K562 (cell line): ENCODE data around the gene KASH5. TPM values are rescaled to one million over a fixed set of nuclear protein-coding genes. Genes with fewer than 3 reads are reported as not detected.

Experiments used
- HDAC1 ChIP-seq, 2 experiments: fragments of 450-650 bp; IDR thresholded peaks; 2 replicates each; pipeline ENCODE4 v1.6.1; 2016 to 2017; ENCODE audit warnings: inconsistent platforms in 1 of 2, mild to moderate bottlenecking in 1 of 2, moderate library complexity in 1 of 2
- HOMEZ ChIP-seq: fragments of 250-450 bp; sonication (Bioruptor Pico); IDR thresholded peaks from 2 replicates; pipeline ENCODE4 v1.4.0; 2020; ENCODE audit warnings: mild to moderate bottlenecking, moderate library complexity
- KHSRP ChIP-seq: fragments of 450-650 bp; IDR thresholded peaks from 2 replicates; pipeline ENCODE4 v1.6.1; 2017
- MAX ChIP-seq: sonication (generic); formaldehyde crosslinking; IDR thresholded peaks from 2 replicates; pipeline ENCODE4 v1.9.0; 2022; ENCODE audit warnings: mild to moderate bottlenecking, missing genetic modification reagents
- MCM5 ChIP-seq: fragments of 450-650 bp; IDR thresholded peaks from 2 replicates; pipeline ENCODE4 v1.6.1; 2016; ENCODE audit warnings: low read depth
- NEUROD1 ChIP-seq: fragments of 150-350 bp; IDR thresholded peaks from 2 replicates; pipeline ENCODE4 v1.6.1; 2014; ENCODE audit warnings: borderline replicate concordance, low read length, low read depth; ENCODE audit not compliant: partially characterized antibody
- NONO ChIP-seq, 2 experiments: fragments of 200-400 bp in 1 of 2; fragments of 450-650 bp in 1 of 2; formaldehyde crosslinking in 1 of 2; IDR thresholded peaks; 2 replicates each; pipeline ENCODE4 v1.6.1; 2017; ENCODE audit warnings: low read depth in 2 of 2, mild to moderate bottlenecking in 2 of 2, moderate library complexity in 2 of 2, low read length in 1 of 2
- PHB ChIP-seq: fragments of 250-450 bp; sonication (Bioruptor Pico); IDR thresholded peaks from 2 replicates; pipeline ENCODE4 v1.5.0; 2021
- SIN3B ChIP-seq: fragments of 450-650 bp; IDR thresholded peaks from 2 replicates; pipeline ENCODE4 v1.6.1; 2017; ENCODE audit warnings: low read depth, mild to moderate bottlenecking, moderate library complexity
- TRIM25 ChIP-seq: fragments of 450-650 bp; IDR thresholded peaks from 2 replicates; pipeline ENCODE4 v1.7.0; 2016; ENCODE audit warnings: borderline replicate concordance
- XRCC5 ChIP-seq: fragments of 200-400 bp; formaldehyde crosslinking; IDR thresholded peaks from 2 replicates; pipeline ENCODE4 v1.6.1; 2017; ENCODE audit warnings: low read depth, mild to moderate bottlenecking, low read length
- ZNF217 ChIP-seq: sonication (generic); formaldehyde crosslinking; IDR thresholded peaks from 2 replicates; pipeline ENCODE4 v1.8.0; 2022; ENCODE audit warnings: mild to moderate bottlenecking, missing genetic modification reagents
- ZNF77 ChIP-seq: fragments of 250-450 bp; sonication (Bioruptor Pico); IDR thresholded peaks from 2 replicates; pipeline ENCODE4 v1.5.0; 2020
- polyA plus RNA-seq, 8 experiments: library from polyadenylated mRNA; depleted of rRNA in 4 of 8; stranded (reverse) in 5 of 8; unstranded in 3 of 8; fragments of >200 nt; fragmentation: Nextera tagmentation in 2 of 8; fragmentation: Illumina TruSeq in 1 of 8; extraction: Ambion mirVana in 2 of 8; extraction: Trizol in 1 of 8; gene quantifications; 2 replicates each; pipeline versions ENCODE4 v1.2.1 to v1.2.3, GENCODE V29; 2011 to 2014; ENCODE audit warnings: inconsistent platforms in 1 of 8, missing spikeins in 1 of 8
- total RNA-seq, 7 experiments: library from RNA; depleted of rRNA in 6 of 7; stranded (reverse); fragments of >200 nt in 6 of 7; fragmentation: Illumina TruSeq in 2 of 7; extraction: Trizol in 2 of 7; gene quantifications; 2 replicates each; pipeline versions ENCODE4 v1.2.1 to v1.2.3, GENCODE V29; 2011 to 2021; ENCODE audit warnings: low replicate concordance in 1 of 7
- TF ChIP-seq, protein P1 (sequence below): fragments of 450-650 bp; IDR thresholded peaks from 2 replicates; pipeline ENCODE4 v1.6.1; 2016; ENCODE audit warnings: low read depth

The KASH5 gene
- total and polyA plus RNA-seq, 9 of the 15 experiments (the other 6 are each of a cell fraction or from before 2014, with no cell fraction given): 0.07 to 0.84 (median 0.34) TPM; not detected in 1

GRCh38 chr19:49422407-49423070, 34.5 kb downstream of the KASH5 start (continued):
- TF ChIP-seq SIN3B (0 out of 2 replicates have a peak, but pooled peaks have one; percentile 30), MCM5 (no peak), TRIM25 (0 out of 2 replicates have a peak, but pooled peaks have one; percentile 77), NONO (IDR thresholded peaks at IDR 0.05; ENCODE audit: low read depth in 2 of 2, low read length in 1 of 2) (0 out of 4 replicates have a peak, but pooled peaks of 1 of the 2 experiments have one; percentile 25), XRCC5 (peak; percentile 46; the same call in 1 of the 2 replicates), ZNF77 (CRISPR knock-in tag) (no peak), MAX (CRISPR knock-in tag) (peak; percentile 93), KHSRP (no peak), HOMEZ (no peak), PHB (CRISPR knock-in tag) (no peak), NEUROD1 (peak; percentile 15), HDAC1 (IDR thresholded peaks at IDR 0.05) (peak in 1 of 2 experiments; percentile 63; a peak in 2 of 4 replicates), ZNF217 (no peak)
- TF ChIP-seq, protein P1, sequence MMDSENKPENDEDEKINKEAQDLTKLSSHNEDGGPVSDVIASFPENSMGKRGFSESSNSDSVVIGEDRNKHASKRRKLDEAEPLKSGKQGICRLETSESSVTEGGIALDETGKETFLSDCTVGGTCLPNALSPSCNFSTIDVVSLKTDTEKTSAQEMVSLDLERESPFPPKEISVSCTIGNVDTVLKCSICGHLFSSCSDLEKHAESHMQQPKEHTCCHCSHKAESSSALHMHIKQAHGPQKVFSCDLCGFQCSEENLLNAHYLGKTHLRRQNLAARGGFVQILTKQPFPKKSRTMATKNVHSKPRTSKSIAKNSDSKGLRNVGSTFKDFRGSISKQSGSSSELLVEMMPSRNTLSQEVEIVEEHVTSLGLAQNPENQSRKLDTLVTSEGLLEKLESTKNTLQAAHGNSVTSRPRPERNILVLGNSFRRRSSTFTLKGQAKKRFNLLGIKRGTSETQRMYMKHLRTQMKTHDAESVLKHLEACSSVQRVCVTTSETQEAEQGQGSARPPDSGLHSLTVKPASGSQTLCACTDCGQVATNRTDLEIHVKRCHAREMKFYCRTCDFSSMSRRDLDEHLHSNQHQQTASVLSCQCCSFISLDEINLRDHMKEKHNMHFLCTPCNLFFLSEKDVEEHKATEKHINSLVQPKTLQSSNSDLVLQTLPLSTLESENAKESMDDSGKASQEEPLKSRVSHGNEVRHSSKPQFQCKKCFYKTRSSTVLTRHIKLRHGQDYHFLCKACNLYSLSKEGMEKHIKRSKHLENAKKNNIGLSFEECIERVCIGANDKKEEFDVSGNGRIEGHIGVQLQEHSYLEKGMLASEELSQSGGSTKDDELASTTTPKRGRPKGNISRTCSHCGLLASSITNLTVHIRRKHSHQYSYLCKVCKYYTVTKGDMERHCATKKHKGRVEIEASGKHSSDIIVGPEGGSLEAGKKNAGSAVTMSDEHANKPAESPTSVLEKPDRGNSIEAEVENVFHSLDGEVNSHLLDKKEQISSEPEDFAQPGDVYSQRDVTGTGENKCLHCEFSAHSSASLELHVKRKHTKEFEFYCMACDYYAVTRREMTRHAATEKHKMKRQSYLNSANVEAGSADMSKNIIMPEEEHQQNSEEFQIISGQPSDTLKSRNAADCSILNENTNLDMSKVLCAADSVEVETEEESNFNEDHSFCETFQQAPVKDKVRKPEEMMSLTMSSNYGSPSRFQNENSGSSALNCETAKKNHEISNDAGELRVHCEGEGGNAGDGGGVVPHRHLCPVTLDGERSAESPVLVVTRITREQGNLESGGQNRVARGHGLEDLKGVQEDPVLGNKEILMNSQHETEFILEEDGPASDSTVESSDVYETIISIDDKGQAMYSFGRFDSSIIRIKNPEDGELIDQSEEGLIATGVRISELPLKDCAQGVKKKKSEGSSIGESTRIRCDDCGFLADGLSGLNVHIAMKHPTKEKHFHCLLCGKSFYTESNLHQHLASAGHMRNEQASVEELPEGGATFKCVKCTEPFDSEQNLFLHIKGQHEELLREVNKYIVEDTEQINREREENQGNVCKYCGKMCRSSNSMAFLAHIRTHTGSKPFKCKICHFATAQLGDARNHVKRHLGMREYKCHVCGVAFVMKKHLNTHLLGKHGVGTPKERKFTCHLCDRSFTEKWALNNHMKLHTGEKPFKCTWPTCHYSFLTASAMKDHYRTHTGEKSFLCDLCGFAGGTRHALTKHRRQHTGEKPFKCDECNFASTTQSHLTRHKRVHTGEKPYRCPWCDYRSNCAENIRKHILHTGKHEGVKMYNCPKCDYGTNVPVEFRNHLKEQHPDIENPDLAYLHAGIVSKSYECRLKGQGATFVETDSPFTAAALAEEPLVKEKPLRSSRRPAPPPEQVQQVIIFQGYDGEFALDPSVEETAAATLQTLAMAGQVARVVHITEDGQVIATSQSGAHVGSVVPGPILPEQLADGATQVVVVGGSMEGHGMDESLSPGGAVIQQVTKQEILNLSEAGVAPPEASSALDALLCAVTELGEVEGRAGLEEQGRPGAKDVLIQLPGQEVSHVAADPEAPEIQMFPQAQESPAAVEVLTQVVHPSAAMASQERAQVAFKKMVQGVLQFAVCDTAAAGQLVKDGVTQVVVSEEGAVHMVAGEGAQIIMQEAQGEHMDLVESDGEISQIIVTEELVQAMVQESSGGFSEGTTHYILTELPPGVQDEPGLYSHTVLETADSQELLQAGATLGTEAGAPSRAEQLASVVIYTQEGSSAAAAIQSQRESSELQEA: 0 out of 2 replicates have a peak, but pooled peaks have one; percentile 28
